Chondrocyte (in vitro differentiated cells): ENCODE data around the gene KCNQ1OT1. TPM values are rescaled to one million over a fixed set of nuclear protein-coding genes. Genes with fewer than 3 reads are reported as not detected.

Experiments used
- DNase-seq: peaks from one replicate; pipeline ENCODE4 v3.0.0; 2021; ENCODE audit warnings: mixed read lengths, low spot score
- H3K27ac Mint-ChIP-seq: one replicate; pipeline ENCODE4 v1.8.0; 2021; ENCODE audit warnings: mild to moderate bottlenecking, moderate library complexity, mixed read lengths; ENCODE audit not compliant: unreplicated experiment
- H3K27me3 Mint-ChIP-seq: 2 replicates; pipeline ENCODE4 v1.8.0; 2021; ENCODE audit warnings: low read depth, mixed read lengths
- H3K36me3 Mint-ChIP-seq: 2 replicates; pipeline ENCODE4 v1.8.0; 2021; ENCODE audit warnings: low read depth, mixed read lengths
- H3K4me1 Mint-ChIP-seq: 2 replicates; pipeline ENCODE4 v1.8.0; 2021; ENCODE audit warnings: low read depth, mild to moderate bottlenecking, mixed read lengths
- H3K4me3 Mint-ChIP-seq: one replicate; pipeline ENCODE4 v1.8.0; 2021; ENCODE audit warnings: mild to moderate bottlenecking, moderate library complexity, mixed read lengths; ENCODE audit not compliant: unreplicated experiment
- H3K9me3 Mint-ChIP-seq: 2 replicates; pipeline ENCODE4 v1.8.0; 2021; ENCODE audit warnings: low read depth, mixed read lengths
- total RNA-seq: library from RNA; stranded (reverse); gene quantifications from 3 replicates; pipeline ENCODE4 v1.2.1, GENCODE V29; 2021
- TF ChIP-seq, protein P1 (sequence below): fragments of 200-600 bp; sonication (generic); IDR thresholded peaks from 2 replicates; pipeline ENCODE4 v1.5.0; 2021; ENCODE audit warnings: antibody characterized with exemption, mild to moderate bottlenecking, moderate library complexity

Gene KCNQ1OT1
- total RNA-seq, 1 donor from 2014 or later: 2.5 TPM

- Mint-ChIP-seq H3K27ac (no peak overlapping the region), H3K4me3 (no peak overlapping the region), H3K36me3 (no peaks in the 10 kb centered on the region), H3K9me3 (no peaks in the 10 kb centered on the region), H3K27me3 (peaks cover 3% of the 10 kb centered on the region), H3K4me1 (peaks cover 12% of the 10 kb centered on the region)
- peak; percentile 67 for DNase-seq
- TF ChIP-seq, protein P1, sequence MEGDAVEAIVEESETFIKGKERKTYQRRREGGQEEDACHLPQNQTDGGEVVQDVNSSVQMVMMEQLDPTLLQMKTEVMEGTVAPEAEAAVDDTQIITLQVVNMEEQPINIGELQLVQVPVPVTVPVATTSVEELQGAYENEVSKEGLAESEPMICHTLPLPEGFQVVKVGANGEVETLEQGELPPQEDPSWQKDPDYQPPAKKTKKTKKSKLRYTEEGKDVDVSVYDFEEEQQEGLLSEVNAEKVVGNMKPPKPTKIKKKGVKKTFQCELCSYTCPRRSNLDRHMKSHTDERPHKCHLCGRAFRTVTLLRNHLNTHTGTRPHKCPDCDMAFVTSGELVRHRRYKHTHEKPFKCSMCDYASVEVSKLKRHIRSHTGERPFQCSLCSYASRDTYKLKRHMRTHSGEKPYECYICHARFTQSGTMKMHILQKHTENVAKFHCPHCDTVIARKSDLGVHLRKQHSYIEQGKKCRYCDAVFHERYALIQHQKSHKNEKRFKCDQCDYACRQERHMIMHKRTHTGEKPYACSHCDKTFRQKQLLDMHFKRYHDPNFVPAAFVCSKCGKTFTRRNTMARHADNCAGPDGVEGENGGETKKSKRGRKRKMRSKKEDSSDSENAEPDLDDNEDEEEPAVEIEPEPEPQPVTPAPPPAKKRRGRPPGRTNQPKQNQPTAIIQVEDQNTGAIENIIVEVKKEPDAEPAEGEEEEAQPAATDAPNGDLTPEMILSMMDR: no peak
Observed at GRCh38 chr11:2734181-2735052, 34.6 kb upstream of the KCNQ1OT1 start.

GRCh38 chr11:2732940-2733628, 33.3 kb upstream of the KCNQ1OT1 start:
- H3K27ac Mint-ChIP-seq: no peak overlapping the region
- peak; percentile 79 for DNase-seq
- no peak overlapping the region for H3K4me3 Mint-ChIP-seq
- H3K36me3 Mint-ChIP-seq: no peaks in the 10 kb centered on the region
- H3K27me3 Mint-ChIP-seq: peaks cover 3% of the 10 kb centered on the region
- peaks cover 11% of the 10 kb centered on the region for H3K4me1 Mint-ChIP-seq
- H3K9me3 Mint-ChIP-seq: no peaks in the 10 kb centered on the region
- TF ChIP-seq, protein P1: no peak

DNA sequence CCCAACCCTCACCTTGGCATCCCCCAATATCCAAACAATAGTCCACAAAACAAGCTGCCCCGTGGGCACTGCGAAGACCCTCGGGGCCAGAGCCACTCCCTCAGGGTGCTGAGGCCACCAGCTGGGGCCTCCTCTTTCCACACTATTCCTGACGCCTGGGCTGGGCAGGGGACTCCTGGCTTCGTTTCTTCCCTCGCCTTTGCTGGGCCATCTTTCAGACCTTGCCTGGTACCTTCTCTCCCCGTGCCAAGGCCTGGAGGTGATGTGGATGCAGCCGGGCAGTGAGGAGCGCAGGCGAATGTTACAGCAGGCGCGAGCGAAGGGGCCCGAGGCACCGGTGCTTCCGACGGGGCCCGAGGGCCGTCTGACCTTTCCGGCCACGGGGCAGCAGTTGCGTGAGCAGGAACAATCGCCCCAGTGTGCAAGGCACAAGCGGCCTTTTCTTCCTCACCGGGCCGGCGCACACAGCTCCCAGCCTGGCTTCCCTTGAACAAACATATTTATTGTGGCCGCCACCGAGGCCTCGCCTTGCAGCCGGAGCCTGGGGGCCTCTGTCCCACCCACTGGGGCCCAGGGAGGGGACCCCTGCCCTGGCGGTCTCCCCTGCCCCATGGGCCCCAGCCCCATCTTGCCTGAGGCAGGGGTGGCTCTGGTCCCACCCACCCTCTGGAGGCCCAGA, 32.6 kb upstream of the KCNQ1OT1 start:
- Mint-ChIP-seq H3K4me1 (peaks cover 4% of the 10 kb centered on the region), H3K27ac (no peak overlapping the region), H3K36me3 (no peaks in the 10 kb centered on the region), H3K9me3 (no peaks in the 10 kb centered on the region), H3K27me3 (peaks cover 6% of the 10 kb centered on the region), H3K4me3 (no peak overlapping the region)
- no peak for DNase-seq
- TF ChIP-seq, protein P1: no peak

- no peak for DNase-seq
- Mint-ChIP-seq H3K36me3 (no peaks in the 10 kb centered on the region), H3K4me1 (peaks cover 4% of the 10 kb centered on the region), H3K9me3 (no peaks in the 10 kb centered on the region), H3K4me3 (no peak overlapping the region), H3K27ac (no peak overlapping the region), H3K27me3 (peaks cover 7% of the 10 kb centered on the region)
- TF ChIP-seq, protein P1: no peak
Observed at GRCh38 chr11:2731130-2732125, 31.6 kb upstream of the KCNQ1OT1 start.
